Sigmoid colon (tissue), 7 donors: Measurements from ENCODE around the gene MESP2. TPM values are rescaled to one million over a fixed set of nuclear protein-coding genes. Genes with fewer than 3 reads are reported as not detected.
"Not testable (repeated sequence)": the region's sequence is repeated elsewhere in the genome, so short reads cannot be mapped to it uniquely, and the experiment has no call there.

ENCODE experiments used
- DNase-seq: peaks from one replicate; pipeline ENCODE4 v3.0.0-alpha.2; 2019
- H3K27ac ChIP-seq, 4 donors: fragments of 200-600 bp; sonication (generic); one replicate each; pipeline ENCODE4 v1.5.1; 2016 to 2019; ENCODE audit warnings: mild to moderate bottlenecking in 1 of 4
- H3K27me3 ChIP-seq, 3 donors: fragments of 200-600 bp; sonication (generic); one replicate each; pipeline ENCODE4 v1.5.1; 2019; ENCODE audit warnings: mild to moderate bottlenecking in 1 of 3
- H3K36me3 ChIP-seq, 4 donors: fragments of 200-600 bp; sonication (generic); one replicate each; pipeline ENCODE4 v1.5.1; 2016 to 2019
- H3K4me1 ChIP-seq, 4 donors: fragments of 200-600 bp; sonication (generic); one replicate each; pipeline ENCODE4 v1.5.1; 2017 to 2019
- H3K4me3 ChIP-seq, 4 donors: fragments of 200-600 bp; sonication (generic); one replicate each; pipeline ENCODE4 v1.5.1; 2017 to 2019; ENCODE audit warnings: mild to moderate bottlenecking in 2 of 4, moderate library complexity in 1 of 4
- H3K9me3 ChIP-seq, 4 donors: fragments of 200-600 bp in 3 of 4; sonication (generic) in 3 of 4; one replicate each; pipeline versions ENCODE4 v1.5.1 to v1.6.1; 2013 to 2019
- EP300 ChIP-seq, 4 donors: sonication (generic); formaldehyde crosslinking; IDR thresholded peaks; one replicate each; pipeline ENCODE4 v1.6.1; 2017; ENCODE audit warnings: antibody characterized with exemption in 4 of 4
- POLR2A ChIP-seq, 2 donors: fragments of 450-650 bp; IDR thresholded peaks; one replicate each; pipeline ENCODE4 v1.6.1; 2016; ENCODE audit warnings: antibody characterized with exemption in 2 of 2, mild to moderate bottlenecking in 2 of 2, moderate library complexity in 2 of 2
- POLR2AphosphoS5 ChIP-seq, 4 donors: sonication (generic); formaldehyde crosslinking; IDR thresholded peaks; one replicate each; pipeline ENCODE4 v1.6.1; 2017; ENCODE audit warnings: antibody characterized with exemption in 4 of 4
- WGBS, 2 donors: extraction: QIAGEN DNeasy Blood & Tissue Kit; methylation state at CpG; one replicate each; pipeline ENCODE4 v1.1.7; 2013; 5-methylcytosine and 5-hydroxymethylcytosine counted together
- intact Hi-C: fragments of 100-400 bp; cut with DNase I; formaldehyde crosslinking; loops from one replicate; pipeline ENCODE4 v1.15.1; 2023
- polyA plus RNA-seq, 3 donors: library from polyadenylated mRNA; stranded (reverse); fragments of 200-250 nt; gene quantifications; one replicate each; pipeline ENCODE4 v1.2.3, GENCODE V29; 2013
- total RNA-seq, 4 donors: library from RNA; depleted of rRNA; stranded (reverse); fragments of >200 nt; gene quantifications; one replicate each; pipeline ENCODE4 v1.1.0, GENCODE V29; 2016
- TF ChIP-seq, protein P1 (sequence below), 4 experiments: fragments of 450-650 bp in 3 of 4; fragments of 200-600 bp in 1 of 4; IDR thresholded peaks; one replicate each; pipeline ENCODE4 v1.5.1; 2016 to 2019; ENCODE audit warnings: antibody characterized with exemption in 4 of 4, mild to moderate bottlenecking in 3 of 4, moderate library complexity in 2 of 4
- donor health status: healthy with polysubstance abuse.
- donor health status: Bipolar disorder and iron deficiency.
- donor health status: healthy.

MESP2 gene
- total and polyA plus RNA-seq, 7 donors = 1.3 to 1.8 TPM; not detected in 5

DNA sequence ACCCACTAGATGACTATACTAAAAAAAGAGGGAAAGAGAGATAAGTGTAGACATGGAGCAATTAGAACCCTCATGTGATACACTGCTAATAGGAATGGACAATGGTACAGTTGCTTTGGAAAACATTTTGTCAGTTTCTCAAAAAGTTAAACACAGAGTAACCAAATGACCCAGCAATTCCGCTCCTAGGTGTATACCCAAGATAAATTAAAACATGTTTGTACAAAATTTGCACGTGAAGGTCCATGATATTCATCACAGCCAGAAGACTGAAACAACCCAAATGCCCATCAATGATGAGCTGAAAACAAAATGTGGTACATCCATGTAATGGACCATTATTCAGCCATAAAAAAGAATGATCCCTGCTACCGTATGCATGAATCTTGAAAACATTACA is 11.8 kb downstream of the MESP2 start:
- WGBS, 2 donors = 95 to 96% methylated on average over 3 of the region's 3 CpGs
- intact Hi-C loops = no loop called here
- Histone ChIP-seq H3K36me3 (no peaks in the 10 kb centered on the region), H3K4me3 (no peak overlapping the region), H3K27me3 (no peaks in the 10 kb centered on the region), H3K27ac (no peak overlapping the region), H3K9me3 (peaks cover 0 to 4% (median 1%) of the 10 kb centered on the region in 4 donors), H3K4me1 (no peaks in the 10 kb centered on the region)
- TF ChIP-seq, protein P1, sequence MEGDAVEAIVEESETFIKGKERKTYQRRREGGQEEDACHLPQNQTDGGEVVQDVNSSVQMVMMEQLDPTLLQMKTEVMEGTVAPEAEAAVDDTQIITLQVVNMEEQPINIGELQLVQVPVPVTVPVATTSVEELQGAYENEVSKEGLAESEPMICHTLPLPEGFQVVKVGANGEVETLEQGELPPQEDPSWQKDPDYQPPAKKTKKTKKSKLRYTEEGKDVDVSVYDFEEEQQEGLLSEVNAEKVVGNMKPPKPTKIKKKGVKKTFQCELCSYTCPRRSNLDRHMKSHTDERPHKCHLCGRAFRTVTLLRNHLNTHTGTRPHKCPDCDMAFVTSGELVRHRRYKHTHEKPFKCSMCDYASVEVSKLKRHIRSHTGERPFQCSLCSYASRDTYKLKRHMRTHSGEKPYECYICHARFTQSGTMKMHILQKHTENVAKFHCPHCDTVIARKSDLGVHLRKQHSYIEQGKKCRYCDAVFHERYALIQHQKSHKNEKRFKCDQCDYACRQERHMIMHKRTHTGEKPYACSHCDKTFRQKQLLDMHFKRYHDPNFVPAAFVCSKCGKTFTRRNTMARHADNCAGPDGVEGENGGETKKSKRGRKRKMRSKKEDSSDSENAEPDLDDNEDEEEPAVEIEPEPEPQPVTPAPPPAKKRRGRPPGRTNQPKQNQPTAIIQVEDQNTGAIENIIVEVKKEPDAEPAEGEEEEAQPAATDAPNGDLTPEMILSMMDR (IDR thresholded peaks at IDR 0.05) = no peak
- TF ChIP-seq POLR2AphosphoS5 (IDR thresholded peaks at IDR 0.05) (no peak), EP300 (IDR thresholded peaks at IDR 0.05) (no peak), POLR2A (IDR thresholded peaks at IDR 0.05) (no peak)
- no peak for DNase-seq

DNA sequence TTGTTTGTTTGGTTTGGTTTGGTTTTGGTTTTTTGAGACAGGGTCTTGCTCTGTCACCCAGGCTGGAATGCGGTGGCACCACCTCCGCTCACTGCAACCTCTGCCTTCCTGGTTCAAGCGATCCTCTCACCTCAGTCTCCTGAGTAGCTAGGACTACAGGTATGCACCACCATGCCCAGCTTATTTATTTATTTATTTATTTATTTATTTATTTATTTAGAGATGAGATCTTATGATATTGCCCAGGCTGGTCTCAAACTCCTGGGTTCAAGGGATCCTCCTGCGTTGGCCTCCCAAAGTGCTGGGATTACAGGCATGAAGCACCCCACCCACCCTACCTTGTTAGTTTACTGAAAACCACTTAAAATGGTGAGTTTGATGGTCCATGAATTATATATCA is 12.5 kb downstream of the MESP2 start:
- H3K9me3 ChIP-seq, DNase-seq, H3K27ac ChIP-seq, intact Hi-C loops, H3K36me3 ChIP-seq, H3K27me3 ChIP-seq, H3K4me1 ChIP-seq, H3K4me3 ChIP-seq: not testable (repeated sequence)
- 97 to 99% methylated on average over 4 of the region's 4 CpGs for WGBS, 2 donors

GRCh38 chr15:89790206-89790605 is 14.1 kb downstream of the MESP2 start:
- 86 to 91% methylated on average over 10 of the region's 10 CpGs for WGBS, 2 donors
- no peak for DNase-seq
- no peak for TF ChIP-seq POLR2A (IDR thresholded peaks at IDR 0.05)
- no peak for TF ChIP-seq POLR2AphosphoS5 (IDR thresholded peaks at IDR 0.05)
- TF ChIP-seq, protein P1 (IDR thresholded peaks at IDR 0.05) = no peak
- no peak for TF ChIP-seq EP300 (IDR thresholded peaks at IDR 0.05)
- Histone ChIP-seq H3K27me3 (no peaks in the 10 kb centered on the region), H3K27ac (no peak overlapping the region), H3K4me3 (no peak overlapping the region), H3K36me3 (no peaks in the 10 kb centered on the region), H3K9me3 (peaks cover 0 to 4% (median 1%) of the 10 kb centered on the region in 4 donors), H3K4me1 (no peaks in the 10 kb centered on the region)
- intact Hi-C loops = no loop called here

DNA sequence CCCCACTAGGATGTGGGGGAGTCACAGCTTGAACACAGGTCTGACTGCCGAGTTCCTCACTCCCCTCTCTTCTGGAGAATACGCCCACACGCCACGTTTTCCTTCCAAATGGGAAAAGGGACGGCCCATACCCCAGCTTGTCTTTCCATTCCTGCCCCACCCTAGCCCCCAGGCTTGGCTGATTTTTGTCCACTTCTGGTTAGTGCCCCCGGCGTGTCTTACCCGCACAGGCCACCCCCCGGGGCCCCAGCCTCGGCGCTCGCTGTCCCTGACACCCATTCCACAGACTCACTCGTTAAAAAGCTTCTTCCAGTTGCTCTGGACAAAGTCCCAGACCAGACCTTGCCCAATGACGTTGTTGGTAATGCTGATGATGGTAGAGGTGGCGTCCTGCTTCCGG is 14.5 kb downstream of the MESP2 start:
- H3K36me3 ChIP-seq = no peaks in the 10 kb centered on the region
- intact Hi-C loops = no loop called here
- no peak for DNase-seq
- no peak overlapping the region for H3K27ac ChIP-seq
- no peaks in the 10 kb centered on the region for H3K27me3 ChIP-seq
- peaks cover 0 to 4% (median 1%) of the 10 kb centered on the region in 4 donors for H3K9me3 ChIP-seq
- H3K4me1 ChIP-seq = no peaks in the 10 kb centered on the region
- H3K4me3 ChIP-seq = no peak overlapping the region
- 91 to 93% methylated on average over 16 of the region's 16 CpGs for WGBS, 2 donors
- TF ChIP-seq POLR2AphosphoS5 (IDR thresholded peaks at IDR 0.05) (no peak), POLR2A (IDR thresholded peaks at IDR 0.05) (no peak)
- TF ChIP-seq, protein P1 (IDR thresholded peaks at IDR 0.05) = no peak

DNA sequence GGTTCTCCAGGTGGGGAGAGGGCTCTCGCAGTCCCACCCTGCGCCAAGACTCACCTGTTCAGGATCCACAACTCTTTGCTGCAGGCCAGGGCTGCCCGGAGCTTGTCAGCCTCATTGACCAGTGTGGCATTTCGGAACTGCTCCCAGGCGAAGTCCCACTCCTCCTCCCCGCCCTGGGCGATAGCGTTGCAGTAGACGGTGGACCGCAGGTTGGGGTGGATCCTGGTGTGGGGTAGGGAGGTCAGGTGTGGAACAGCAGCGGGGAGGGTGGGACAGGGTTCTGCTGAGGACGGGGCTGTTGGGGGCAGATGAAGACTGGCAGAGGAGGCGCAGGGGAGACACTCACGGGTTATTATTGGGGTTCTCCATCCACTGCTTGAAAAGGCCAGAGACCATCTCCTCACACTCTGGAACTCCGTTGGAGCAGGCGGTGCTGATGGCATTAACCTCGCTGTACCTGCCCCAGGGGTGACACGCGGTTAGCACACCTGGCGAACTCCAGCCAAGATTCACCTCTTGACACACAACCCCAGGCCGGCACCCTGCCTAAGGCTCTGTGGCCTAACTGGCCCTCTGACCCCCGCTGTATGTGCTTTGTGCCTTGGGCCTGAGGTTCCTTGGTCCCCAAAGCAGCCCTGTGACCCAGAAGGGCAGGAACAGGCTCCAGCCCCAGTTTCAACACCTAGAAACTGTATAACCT is 16.1 kb downstream of the MESP2 start:
- TF ChIP-seq EP300 (IDR thresholded peaks at IDR 0.05) = no peak
- TF ChIP-seq POLR2AphosphoS5 (IDR thresholded peaks at IDR 0.05) = no peak
- TF ChIP-seq, protein P1 (IDR thresholded peaks at IDR 0.05) = no peak
- TF ChIP-seq POLR2A (IDR thresholded peaks at IDR 0.05) = no peak
- intact Hi-C loops = no loop called here
- Histone ChIP-seq H3K27me3 (no peaks in the 10 kb centered on the region), H3K9me3 (peaks cover 0 to 4% (median 2%) of the 10 kb centered on the region in 4 donors), H3K27ac (no peak overlapping the region), H3K4me3 (no peak overlapping the region), H3K36me3 (no peaks in the 10 kb centered on the region), H3K4me1 (no peaks in the 10 kb centered on the region)
- no peak for DNase-seq
- WGBS, 2 donors = 95 to 96% methylated on average over 22 of the region's 22 CpGs
